Testis (tissue), 2 donors: ENCODE measurements around the gene ACAD11.

Experiments
- CTCF ChIP-seq, 3 experiments: fragments of 450-650 bp in 2 of 3; fragments of 200-600 bp in 1 of 3; sonication (generic) in 1 of 3; IDR thresholded peaks; one replicate each; pipeline ENCODE4 v1.5.1; 2016 to 2019; ENCODE audit warnings: antibody characterized with exemption in 3 of 3, mild to moderate bottlenecking in 2 of 3, moderate library complexity in 1 of 3
- POLR2A ChIP-seq: fragments of 450-650 bp; IDR thresholded peaks from one replicate; pipeline ENCODE4 v1.6.1; 2017; ENCODE audit warnings: antibody characterized with exemption, mild to moderate bottlenecking, moderate library complexity

GRCh38 chr3:132616780-132617179, 42.8 kb downstream of the ACAD11 start:
- TF ChIP-seq CTCF (IDR thresholded peaks at IDR 0.05) (no peak), POLR2A (no peak)
